ENCODE measurements around the gene STX17.
"Not testable (repeated sequence)": the region's sequence is repeated elsewhere in the genome, so short reads cannot be mapped to it uniquely, and the experiment has no call there.

STX17 gene

GRCh38 chr9:99906403-99907207 lies at the start of gene STX17:
TSS of gene STX17 (plus strand) at chr9:99906654. CDS start at chr9:99915240, 8,586 bp downstream.
- peak; percentile 80 to 84 for DNase-seq

GRCh38 chr9:99857576-99857975 lies 48.9 kb upstream of the STX17 start:
- not testable (repeated sequence) for DNase-seq

- no peak for DNase-seq
Measured at GRCh38 chr9:99858087-99858486, 48.4 kb upstream of the STX17 start.

- no peak for DNase-seq
Measured at GRCh38 chr9:99859243-99859980, 47.0 kb upstream of the STX17 start.

- DNase-seq: no peak
Measured at GRCh38 chr9:99860266-99860665, 46.2 kb upstream of the STX17 start.

GRCh38 chr9:99863955-99864354 lies 42.5 kb upstream of the STX17 start:
- no peak for DNase-seq

- no peak for DNase-seq
Measured at GRCh38 chr9:99866398-99866797, 40.1 kb upstream of the STX17 start.

- no peak for DNase-seq
Measured at GRCh38 chr9:99867536-99867935, 38.9 kb upstream of the STX17 start.

GRCh38 chr9:99867968-99868367 lies 38.5 kb upstream of the STX17 start:
- no peak for DNase-seq

GRCh38 chr9:99868845-99869244 lies 37.6 kb upstream of the STX17 start:
- DNase-seq: no peak

GRCh38 chr9:99870126-99870525 lies 36.3 kb upstream of the STX17 start:
- DNase-seq: no peak

- no peak for DNase-seq
Measured at GRCh38 chr9:99873531-99873930, 32.9 kb upstream of the STX17 start.

- DNase-seq: no peak
Measured at GRCh38 chr9:99873943-99874584, 32.4 kb upstream of the STX17 start.

GRCh38 chr9:99876190-99876589 lies 30.3 kb upstream of the STX17 start:
- no peak for DNase-seq

GRCh38 chr9:99878651-99879050 lies 27.8 kb upstream of the STX17 start:
- DNase-seq: no peak

- DNase-seq: no peak
Measured at GRCh38 chr9:99881769-99882168, 24.7 kb upstream of the STX17 start.

- DNase-seq: no peak
Measured at GRCh38 chr9:99885747-99886146, 20.7 kb upstream of the STX17 start.

GRCh38 chr9:99889120-99889519 lies 17.3 kb upstream of the STX17 start:
- DNase-seq: no peak

- DNase-seq: no peak
Measured at GRCh38 chr9:99894826-99895225, 11.6 kb upstream of the STX17 start.

- no peak for DNase-seq
Measured at GRCh38 chr9:99895510-99895909, 10.9 kb upstream of the STX17 start.

- DNase-seq: no peak
Measured at GRCh38 chr9:99896119-99896518, 10.3 kb upstream of the STX17 start.

- no peak for DNase-seq
Measured at GRCh38 chr9:99903393-99903792, 3.1 kb upstream of the STX17 start.

GRCh38 chr9:99905833-99906402 lies 536 bp upstream of the STX17 start:
- DNase-seq: no peak

- no peak for DNase-seq
Measured at GRCh38 chr9:99907208-99907532, 716 bp downstream of the STX17 start.

Measured in CD4-positive, alpha-beta T cell treated with Interleukin-1 beta for 1 hour (primary cell).